Measurements from ENCODE around the gene KSR2.

Gene KSR2

DNA sequence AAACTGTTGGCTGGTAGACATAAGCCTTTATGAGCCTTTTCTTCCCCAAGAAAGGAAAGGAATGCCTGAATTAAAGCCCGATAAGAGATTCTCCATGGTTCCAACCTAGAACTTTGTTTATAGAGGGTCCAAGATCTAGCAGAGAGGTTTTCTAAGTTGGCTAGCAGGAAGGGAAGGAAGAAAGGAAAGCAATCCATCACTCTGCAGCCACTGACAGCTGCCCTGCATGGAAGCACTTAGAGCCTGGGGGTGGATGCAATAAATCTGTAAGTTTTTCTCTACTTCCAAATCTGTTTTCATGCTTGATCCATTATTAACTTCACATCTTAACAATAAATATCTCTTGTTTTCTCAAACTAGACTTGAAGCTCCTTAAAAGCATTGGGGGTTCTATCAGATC, 224.4 kb downstream of the KSR2 start:
- no peaks in the 10 kb centered on the region for H3K36me3 ChIP-seq
- H3K27ac ChIP-seq: no peak overlapping the region
- TF ChIP-seq, protein P1, sequence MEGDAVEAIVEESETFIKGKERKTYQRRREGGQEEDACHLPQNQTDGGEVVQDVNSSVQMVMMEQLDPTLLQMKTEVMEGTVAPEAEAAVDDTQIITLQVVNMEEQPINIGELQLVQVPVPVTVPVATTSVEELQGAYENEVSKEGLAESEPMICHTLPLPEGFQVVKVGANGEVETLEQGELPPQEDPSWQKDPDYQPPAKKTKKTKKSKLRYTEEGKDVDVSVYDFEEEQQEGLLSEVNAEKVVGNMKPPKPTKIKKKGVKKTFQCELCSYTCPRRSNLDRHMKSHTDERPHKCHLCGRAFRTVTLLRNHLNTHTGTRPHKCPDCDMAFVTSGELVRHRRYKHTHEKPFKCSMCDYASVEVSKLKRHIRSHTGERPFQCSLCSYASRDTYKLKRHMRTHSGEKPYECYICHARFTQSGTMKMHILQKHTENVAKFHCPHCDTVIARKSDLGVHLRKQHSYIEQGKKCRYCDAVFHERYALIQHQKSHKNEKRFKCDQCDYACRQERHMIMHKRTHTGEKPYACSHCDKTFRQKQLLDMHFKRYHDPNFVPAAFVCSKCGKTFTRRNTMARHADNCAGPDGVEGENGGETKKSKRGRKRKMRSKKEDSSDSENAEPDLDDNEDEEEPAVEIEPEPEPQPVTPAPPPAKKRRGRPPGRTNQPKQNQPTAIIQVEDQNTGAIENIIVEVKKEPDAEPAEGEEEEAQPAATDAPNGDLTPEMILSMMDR (IDR thresholded peaks at IDR 0.05): no peak
- no peaks in the 10 kb centered on the region for H3K4me1 ChIP-seq (ENCODE audit: control insufficient read depth in 1 of 2, insufficient read depth in 1 of 2, low read depth in 1 of 2, low read length in 1 of 2)
- no peak overlapping the region for H3K4me3 ChIP-seq (ENCODE audit: low read depth in 1 of 2, low read length in 1 of 2)
- H3K27me3 ChIP-seq: no peaks in the 10 kb centered on the region
- H3K9me3 ChIP-seq: no peaks in the 10 kb centered on the region

GRCh38 chr12:117743761-117744160, 225.0 kb downstream of the KSR2 start:
- H3K4me1 ChIP-seq (ENCODE audit: control insufficient read depth in 1 of 2, insufficient read depth in 1 of 2, low read depth in 1 of 2, low read length in 1 of 2): no peaks in the 10 kb centered on the region
- H3K4me3 ChIP-seq (ENCODE audit: low read depth in 1 of 2, low read length in 1 of 2): no peak overlapping the region
- no peaks in the 10 kb centered on the region for H3K27me3 ChIP-seq
- TF ChIP-seq, protein P1 (IDR thresholded peaks at IDR 0.05): no peak
- no peaks in the 10 kb centered on the region for H3K9me3 ChIP-seq
- H3K36me3 ChIP-seq: no peaks in the 10 kb centered on the region
- H3K27ac ChIP-seq: no peak overlapping the region

DNA sequence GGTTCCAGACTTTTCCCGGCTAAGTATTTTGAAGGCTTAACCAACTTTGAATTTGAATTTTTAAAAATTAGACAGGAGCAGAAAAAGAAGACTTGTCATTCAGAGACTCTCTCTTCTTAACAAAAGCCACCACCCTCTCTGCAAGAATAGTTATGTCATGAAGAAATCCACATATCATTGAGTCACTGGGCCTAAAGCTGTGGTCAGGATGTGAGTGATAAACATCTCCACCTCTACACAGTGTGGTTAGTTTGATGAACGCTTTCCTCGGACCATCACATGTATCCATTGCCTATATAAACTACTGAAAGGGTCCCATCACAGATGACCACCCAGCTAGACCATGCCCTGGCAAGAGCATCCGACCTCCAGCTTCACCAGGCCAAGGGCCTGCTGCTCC, 226.1 kb downstream of the KSR2 start:
- H3K27me3 ChIP-seq: no peaks in the 10 kb centered on the region
- H3K36me3 ChIP-seq: no peaks in the 10 kb centered on the region
- H3K4me1 ChIP-seq (ENCODE audit: control insufficient read depth in 1 of 2, insufficient read depth in 1 of 2, low read depth in 1 of 2, low read length in 1 of 2): no peaks in the 10 kb centered on the region
- H3K9me3 ChIP-seq: no peaks in the 10 kb centered on the region
- no peak overlapping the region for H3K4me3 ChIP-seq (ENCODE audit: low read depth in 1 of 2, low read length in 1 of 2)
- TF ChIP-seq, protein P1 (IDR thresholded peaks at IDR 0.05): no peak
- H3K27ac ChIP-seq: no peak overlapping the region

DNA sequence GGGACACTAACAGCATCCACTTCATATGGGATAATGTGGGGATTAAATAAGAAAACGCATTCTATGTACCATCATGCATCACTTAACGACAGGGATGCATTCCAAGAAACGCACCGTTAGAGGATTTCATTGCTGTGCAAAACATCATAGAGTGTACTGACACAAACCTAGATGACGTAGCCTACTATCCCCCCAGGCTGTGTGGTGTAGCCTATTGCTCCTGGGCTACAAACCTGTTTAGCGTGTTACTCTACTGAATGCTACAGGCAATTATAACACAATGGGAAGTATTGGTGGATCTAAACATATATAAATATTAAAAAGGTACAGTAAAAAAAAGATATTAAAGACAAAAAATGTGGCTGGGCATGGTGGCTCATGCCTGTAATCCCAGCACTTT, 230.6 kb downstream of the KSR2 start:
- Histone ChIP-seq H3K36me3 (no peaks in the 10 kb centered on the region), H3K9me3 (no peaks in the 10 kb centered on the region), H3K4me1 (ENCODE audit: control insufficient read depth in 1 of 2, insufficient read depth in 1 of 2, low read depth in 1 of 2, low read length in 1 of 2) (no peaks in the 10 kb centered on the region), H3K27me3 (no peaks in the 10 kb centered on the region), H3K27ac (no peak overlapping the region), H3K4me3 (ENCODE audit: low read depth in 1 of 2, low read length in 1 of 2) (no peak overlapping the region)
- TF ChIP-seq, protein P1 (IDR thresholded peaks at IDR 0.05): no peak

DNA sequence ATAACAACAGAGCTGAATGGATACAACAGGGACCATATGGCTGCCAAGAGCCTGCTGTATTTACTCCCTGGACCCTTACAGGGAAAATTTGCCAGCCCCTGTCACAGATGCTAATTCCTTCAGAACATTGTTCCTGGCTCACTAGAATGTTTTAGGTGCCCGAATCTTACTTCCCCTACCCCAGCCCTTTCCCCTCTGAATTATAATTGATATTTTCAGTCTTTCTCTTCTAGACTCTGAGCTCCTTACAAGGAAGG, 235.3 kb downstream of the KSR2 start:
- Histone ChIP-seq H3K36me3 (no peaks in the 10 kb centered on the region), H3K9me3 (no peaks in the 10 kb centered on the region), H3K4me3 (ENCODE audit: low read depth in 1 of 2, low read length in 1 of 2) (no peak overlapping the region), H3K27ac (no peak overlapping the region), H3K4me1 (ENCODE audit: control insufficient read depth in 1 of 2, insufficient read depth in 1 of 2, low read depth in 1 of 2, low read length in 1 of 2) (no peaks in the 10 kb centered on the region), H3K27me3 (no peaks in the 10 kb centered on the region)
- TF ChIP-seq, protein P1 (IDR thresholded peaks at IDR 0.05): no peak

Data from neutrophil (primary cell).